ENCODE results near the gene TCFL5.

GRCh38 chr20:62899633-62900051 is 38.0 kb upstream of the TCFL5 start:
- no peak for TF ChIP-seq SUZ12 (IDR thresholded peaks at IDR 0.05; ENCODE audit: extremely low read depth, insufficient read depth, insufficient read length)
- no peak for TF ChIP-seq ZNF274 (IDR thresholded peaks at IDR 0.05; ENCODE audit: low read depth, low read length)
- no peak for TF ChIP-seq YY1 (IDR thresholded peaks at IDR 0.05; ENCODE audit: insufficient read depth, insufficient read length)
